Measurements from ENCODE around the gene CCDC88C. TPM values are rescaled to one million over a fixed set of nuclear protein-coding genes. Genes with fewer than 3 reads are reported as not detected.

The CCDC88C gene
- total and polyA plus RNA-seq, 2 donors (not counting 3 experiments of a cell fraction or from before 2014, with no cell fraction given), result 11.4 to 52.1 TPM

- H3K36me3 ChIP-seq (ENCODE audit: control insufficient read depth in 2 of 2, extremely low read depth in 1 of 2, insufficient read depth in 2 of 2, low read length in 2 of 2), result peaks cover 0 to 27% of the 10 kb centered on the region in 2 experiments
- no TSS peak for BruUV-seq (replicated peaks)
- H3K4me2 ChIP-seq (ENCODE audit: insufficient read depth, low read length), result no peak overlapping the region
- no peak overlapping the region for H3K27ac ChIP-seq (ENCODE audit: insufficient read depth, low read depth, low read length)
- no peak for TF ChIP-seq POLR2AphosphoS5 (IDR thresholded peaks at IDR 0.05; ENCODE audit: insufficient read depth, low read depth, low read length)
- TF ChIP-seq FOS (IDR thresholded peaks at IDR 0.05; ENCODE audit: borderline replicate concordance, insufficient read depth, low read length), result no peak
- no peak for TF ChIP-seq CTCF (IDR thresholded peaks at IDR 0.05; ENCODE audit: extremely low read depth in 1 of 2, insufficient read depth in 1 of 2, low read depth in 1 of 2, low read length in 2 of 2)
- no peak for TF ChIP-seq POLR2A (IDR thresholded peaks at IDR 0.05; ENCODE audit: low read depth, low read length)
- no peak for TF ChIP-seq MAX (IDR thresholded peaks at IDR 0.05; ENCODE audit: insufficient read depth, insufficient read length)
- no peak for TF ChIP-seq GATA2 (IDR thresholded peaks at IDR 0.05; ENCODE audit: insufficient read depth, insufficient read length, low read depth, low read length)
- TF ChIP-seq JUN (IDR thresholded peaks at IDR 0.05; ENCODE audit: borderline replicate concordance, insufficient read depth, insufficient read length, low read depth), result no peak
- TF ChIP-seq MYC (IDR thresholded peaks at IDR 0.05; ENCODE audit: low read depth, low read length), result no peak
- TF ChIP-seq EZH2 (IDR thresholded peaks at IDR 0.05; ENCODE audit: borderline replicate concordance, low read depth, low read length, severe bottlenecking), result no peak
- no peak for FAIRE-seq
- no peaks in the 10 kb centered on the region for H4K20me1 ChIP-seq (replicated peaks; ENCODE audit: control insufficient read depth, extremely low read depth, insufficient read depth, low read length)
- H3K4me3 ChIP-seq (replicated peaks in 1 of 3; ENCODE audit: insufficient read depth in 1 of 3, low read depth in 1 of 3, low read length in 3 of 3), result no peak overlapping the region
- H3K9me1 ChIP-seq (replicated peaks; ENCODE audit: control insufficient read depth, extremely low read depth, insufficient read depth, low read length), result no peaks in the 10 kb centered on the region
- intact Hi-C loops (cut with micrococcal nuclease) (no loop called here), dilution Hi-C loops (cut with MboI; ENCODE audit: extremely low pct_ligation_motif_present, low sequenced_read_pairs) (no loop called here)
- H3K4me1 ChIP-seq (ENCODE audit: control insufficient read depth, extremely low read depth, insufficient read depth, low read length), result peaks cover 9% of the 10 kb centered on the region
- H3K9me3 ChIP-seq (replicated peaks; ENCODE audit: control insufficient read depth, insufficient read depth, low read length), result no peaks in the 10 kb centered on the region
- H2AFZ ChIP-seq (ENCODE audit: low read depth, low read length), result no peak overlapping the region
- no peak for DNase-seq (ENCODE audit: low read depth, low spot score)
- no peaks in the 10 kb centered on the region for H3K79me2 ChIP-seq (ENCODE audit: control insufficient read depth, insufficient read depth, low read length)
- H3K9ac ChIP-seq (replicated peaks; ENCODE audit: extremely low read depth, insufficient read depth, low read length), result no peak overlapping the region
- POLR2A ChIA-PET, result no interaction called here
- CTCF ChIA-PET, result no interaction called here
- no peaks in the 10 kb centered on the region for H3K27me3 ChIP-seq (ENCODE audit: control insufficient read depth in 2 of 2, insufficient read depth in 2 of 2, low read length in 2 of 2)
These were observed 110.6 kb downstream of the CCDC88C start for GRCh38 chr14:91307046-91307445.

Data from endothelial cell of umbilical vein (primary cell).